ENCODE results near the gene NEUROG2. TPM values are rescaled to one million over a fixed set of nuclear protein-coding genes. Genes with fewer than 3 reads are reported as not detected.

The NEUROG2 gene
- total RNA-seq, 3 donors from 2014 or later = 0.29 to 0.33 TPM; not detected in 1

GRCh38 chr4:112510291-112511092 lies 5.5 kb downstream of the NEUROG2 start:
- no peaks in the 10 kb centered on the region for H3K9me3 ChIP-seq
- no peaks in the 10 kb centered on the region for H3K36me3 ChIP-seq
- no peak for DNase-seq (ENCODE audit: low spot score in 2 of 2)
- no peak overlapping the region for H3K27ac ChIP-seq
- peaks cover 5 to 15% of the 10 kb centered on the region in 2 donors for H3K4me1 ChIP-seq
- TF ChIP-seq, protein P1, sequence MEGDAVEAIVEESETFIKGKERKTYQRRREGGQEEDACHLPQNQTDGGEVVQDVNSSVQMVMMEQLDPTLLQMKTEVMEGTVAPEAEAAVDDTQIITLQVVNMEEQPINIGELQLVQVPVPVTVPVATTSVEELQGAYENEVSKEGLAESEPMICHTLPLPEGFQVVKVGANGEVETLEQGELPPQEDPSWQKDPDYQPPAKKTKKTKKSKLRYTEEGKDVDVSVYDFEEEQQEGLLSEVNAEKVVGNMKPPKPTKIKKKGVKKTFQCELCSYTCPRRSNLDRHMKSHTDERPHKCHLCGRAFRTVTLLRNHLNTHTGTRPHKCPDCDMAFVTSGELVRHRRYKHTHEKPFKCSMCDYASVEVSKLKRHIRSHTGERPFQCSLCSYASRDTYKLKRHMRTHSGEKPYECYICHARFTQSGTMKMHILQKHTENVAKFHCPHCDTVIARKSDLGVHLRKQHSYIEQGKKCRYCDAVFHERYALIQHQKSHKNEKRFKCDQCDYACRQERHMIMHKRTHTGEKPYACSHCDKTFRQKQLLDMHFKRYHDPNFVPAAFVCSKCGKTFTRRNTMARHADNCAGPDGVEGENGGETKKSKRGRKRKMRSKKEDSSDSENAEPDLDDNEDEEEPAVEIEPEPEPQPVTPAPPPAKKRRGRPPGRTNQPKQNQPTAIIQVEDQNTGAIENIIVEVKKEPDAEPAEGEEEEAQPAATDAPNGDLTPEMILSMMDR (IDR thresholded peaks at IDR 0.05) = no peak
- no peak for TF ChIP-seq POLR2AphosphoS5 (IDR thresholded peaks at IDR 0.05)
- TF ChIP-seq POLR2A (IDR thresholded peaks at IDR 0.05) = no peak
- intact Hi-C loops (cut with DNase I; ENCODE audit: low total_unique reads) = no loop called here
- peaks cover 0 to 74% of the 10 kb centered on the region in 2 donors for H3K27me3 ChIP-seq
- peak overlapping the region in 2 of 3 donors; percentile 47 to 48 for H3K4me3 ChIP-seq

- H3K9me3 ChIP-seq = no peaks in the 10 kb centered on the region
- H3K36me3 ChIP-seq = no peaks in the 10 kb centered on the region
- intact Hi-C loops (cut with DNase I; ENCODE audit: low total_unique reads) = no loop called here
- peak overlapping the region; percentile 11 to 48 (median 47) for H3K4me3 ChIP-seq
- DNase-seq (ENCODE audit: low spot score in 2 of 2) = no peak
- TF ChIP-seq, protein P1 (IDR thresholded peaks at IDR 0.05) = no peak
- no peak overlapping the region for H3K27ac ChIP-seq
- peaks cover 0 to 64% of the 10 kb centered on the region in 2 donors for H3K27me3 ChIP-seq
- peaks cover 0 to 15% of the 10 kb centered on the region in 2 donors for H3K4me1 ChIP-seq
Measured at GRCh38 chr4:112509243-112510141, 6.5 kb downstream of the NEUROG2 start.

DNA sequence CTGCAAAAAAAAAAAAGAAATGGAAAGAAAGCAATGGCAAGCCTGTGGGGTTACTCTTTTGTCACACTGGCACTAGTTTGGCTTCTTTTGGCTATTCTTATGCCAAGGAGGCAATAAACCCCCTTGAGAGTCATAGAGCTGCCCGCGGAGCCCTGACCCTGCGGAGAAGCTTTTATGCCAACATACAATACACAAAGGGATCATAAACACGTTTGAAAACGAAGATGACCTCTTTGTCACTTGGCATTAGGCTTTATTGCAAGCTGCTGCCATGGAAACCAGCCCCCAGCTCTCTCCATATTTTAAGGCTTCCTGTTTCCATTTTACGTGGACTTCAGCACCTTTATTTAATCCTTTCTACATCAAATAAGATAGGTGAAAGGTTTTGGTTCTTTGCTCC lies 7.6 kb downstream of the NEUROG2 start:
- intact Hi-C loops (cut with DNase I; ENCODE audit: low total_unique reads) = no loop called here
- no peaks in the 10 kb centered on the region for H3K36me3 ChIP-seq
- H3K27ac ChIP-seq = no peak overlapping the region
- TF ChIP-seq POLR2AphosphoS5 (IDR thresholded peaks at IDR 0.05) (no peak), POLR2A (IDR thresholded peaks at IDR 0.05) (no peak)
- TF ChIP-seq, protein P1 (IDR thresholded peaks at IDR 0.05) = no peak
- peaks cover 0 to 15% of the 10 kb centered on the region in 2 donors for H3K4me1 ChIP-seq
- DNase-seq (ENCODE audit: low spot score in 2 of 2) = no peak
- peaks cover 0 to 54% of the 10 kb centered on the region in 2 donors for H3K27me3 ChIP-seq
- H3K4me3 ChIP-seq = no peak overlapping the region
- no peaks in the 10 kb centered on the region for H3K9me3 ChIP-seq

- no peaks in the 10 kb centered on the region for H3K36me3 ChIP-seq
- H3K27me3 ChIP-seq = peaks cover 0 to 20% of the 10 kb centered on the region in 2 donors
- no peaks in the 10 kb centered on the region for H3K9me3 ChIP-seq
- no peak for DNase-seq (ENCODE audit: low spot score in 2 of 2)
- TF ChIP-seq, protein P1 (IDR thresholded peaks at IDR 0.05) = no peak
- TF ChIP-seq POLR2A (IDR thresholded peaks at IDR 0.05) = no peak
- TF ChIP-seq POLR2AphosphoS5 (IDR thresholded peaks at IDR 0.05) = no peak
- intact Hi-C loops (cut with DNase I; ENCODE audit: low total_unique reads) = no loop called here
- no peak overlapping the region for H3K27ac ChIP-seq
- H3K4me3 ChIP-seq = no peak overlapping the region
- peaks cover 0 to under 1% of the 10 kb centered on the region in 2 donors for H3K4me1 ChIP-seq
Measured at GRCh38 chr4:112504807-112505206, 11.2 kb downstream of the NEUROG2 start.
